ENCODE results near the gene PSMD5. TPM values are rescaled to one million over a fixed set of nuclear protein-coding genes. Genes with fewer than 3 reads are reported as not detected.

The PSMD5 gene
- total and polyA plus RNA-seq, 11 donors: 4.8 to 17.9 (median 13.4) TPM

- intact Hi-C loops (cut with DNase I): loop anchor here in 6 of 10 donors (1.0 to 5.0 kb wide), 4 partner anchors 49 to 144 kb away; partner anchors contain the start of gene PSMD5 (in 6 of the 6)
- H3K9me3 ChIP-seq: no peaks in the 10 kb centered on the region
- peak; percentile 94 to 96 (median 95) for DNase-seq
- TF ChIP-seq POLR2A (IDR thresholded peaks at IDR 0.05): peak in 1 of 2 donors; percentile 91
- TF ChIP-seq CTCF (IDR thresholded peaks at IDR 0.05): peak in 1 of 12 donors; percentile 6
- ATAC-seq: peak; percentile 100
- WGBS, 4 donors: 0 to 1% (median 0%) methylated on average over 39 to 72 of the region's 72 CpGs
- H3K27ac ChIP-seq: peak within 1 kb of the TSS; percentile 45 to 96 (median 90)
- H3K4me1 ChIP-seq: peaks cover 3 to 51% (median 26%) of the 10 kb centered on the region in 12 donors
- peaks cover 0 to 23% (median 10%) of the 10 kb centered on the region in 9 donors for H3K36me3 ChIP-seq
- no peaks in the 10 kb centered on the region for H3K27me3 ChIP-seq
- H3K4me3 ChIP-seq: peak within 1 kb of the TSS; percentile 64 to 97 (median 82)
These were observed 49.6 kb downstream of the PSMD5 start, which contains the start of gene FBXW2 for GRCh38 chr9:120792898-120793765. Gene FBXW2 (minus strand): TSS chr9:120793416. CDS start chr9:120788258, 5,158 bp downstream.

DNA sequence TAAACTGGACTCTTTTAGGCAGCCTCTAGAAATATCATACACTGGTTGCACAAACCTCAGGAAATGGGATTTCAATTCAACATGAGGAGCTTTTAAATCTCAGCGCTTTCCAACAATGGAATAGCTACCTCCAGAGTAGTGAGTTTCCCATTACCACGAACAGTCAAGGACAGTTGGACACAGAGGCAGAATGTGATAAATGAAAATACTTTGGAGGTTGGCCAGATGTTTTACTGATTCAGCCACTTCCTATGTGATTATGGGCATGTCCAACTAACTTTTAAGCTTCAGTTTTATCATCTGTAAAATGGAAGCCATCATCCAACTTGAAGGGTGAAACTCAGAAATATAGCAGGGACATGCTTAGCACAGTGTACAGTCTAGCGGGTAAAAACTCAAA is 51.6 kb downstream of the PSMD5 start:
- no peaks in the 10 kb centered on the region for H3K9me3 ChIP-seq
- 51 to 66% (median 59%) methylated on average over 3 of the region's 3 CpGs for WGBS, 4 donors
- intact Hi-C loops (cut with DNase I): loop anchor here in 4 of 10 donors (5.0 kb wide), 2 partner anchors 51 to 146 kb away; partner anchors contain the start of gene PSMD5 (in 3 of the 4)
- H3K27ac ChIP-seq: peak overlapping the region in 1 of 12 donors; percentile 91
- ATAC-seq: no peak
- H3K27me3 ChIP-seq: no peaks in the 10 kb centered on the region
- TF ChIP-seq POLR2A (IDR thresholded peaks at IDR 0.05) (no peak), CTCF (IDR thresholded peaks at IDR 0.05) (no peak)
- H3K4me1 ChIP-seq: peaks cover 3 to 62% (median 32%) of the 10 kb centered on the region in 12 donors
- H3K4me3 ChIP-seq: no peak overlapping the region
- no peak for DNase-seq
- peaks cover 0 to 43% (median 30%) of the 10 kb centered on the region in 9 donors for H3K36me3 ChIP-seq

- ATAC-seq (no peak), DNase-seq (no peak)
- Histone ChIP-seq H3K27me3 (no peaks in the 10 kb centered on the region), H3K4me3 (no peak overlapping the region), H3K36me3 (peaks cover 0 to 68% (median 49%) of the 10 kb centered on the region in 9 donors), H3K4me1 (peaks cover 3 to 70% (median 28%) of the 10 kb centered on the region in 12 donors), H3K9me3 (no peaks in the 10 kb centered on the region), H3K27ac (no peak overlapping the region)
- WGBS, 4 donors: 56 to 66% (median 63%) methylated on average over 4 of the region's 4 CpGs
- TF ChIP-seq POLR2A (IDR thresholded peaks at IDR 0.05) (no peak), CTCF (IDR thresholded peaks at IDR 0.05) (no peak)
- intact Hi-C loops (cut with DNase I): no loop called here
These were observed 54.8 kb downstream of the PSMD5 start for GRCh38 chr9:120787933-120788332.

DNA sequence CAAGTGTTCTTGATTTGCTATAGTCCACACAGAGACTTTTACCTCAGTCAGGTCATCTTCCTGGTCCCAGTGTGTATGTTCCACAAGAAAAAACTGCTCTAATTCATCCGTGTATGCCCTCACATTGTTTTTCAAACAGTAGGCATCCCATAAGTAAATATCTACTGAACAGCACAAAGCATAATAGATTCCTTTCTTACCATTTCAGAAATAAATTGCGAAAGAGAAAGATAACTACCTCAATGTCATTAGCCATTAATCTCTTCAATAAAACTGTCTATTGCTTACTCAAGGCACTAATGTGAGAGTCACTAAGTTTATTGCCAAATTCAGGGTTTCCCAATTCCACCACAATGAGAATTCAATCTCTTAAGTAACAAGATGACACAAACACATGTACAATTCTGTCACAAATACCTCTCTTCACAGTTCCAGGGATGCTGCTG is 59.1 kb downstream of the PSMD5 start:
- no peaks in the 10 kb centered on the region for H3K27me3 ChIP-seq
- 85 to 91% (median 86%) methylated on average over 2 of the region's 2 CpGs for WGBS, 4 donors
- no peak overlapping the region for H3K27ac ChIP-seq
- no peak overlapping the region for H3K4me3 ChIP-seq
- DNase-seq (no peak), ATAC-seq (no peak)
- H3K4me1 ChIP-seq: peaks cover 0 to 34% (median 8%) of the 10 kb centered on the region in 12 donors
- intact Hi-C loops (cut with DNase I): no loop called here
- H3K36me3 ChIP-seq: peaks cover 0 to 82% (median 53%) of the 10 kb centered on the region in 9 donors
- no peak for TF ChIP-seq POLR2A (IDR thresholded peaks at IDR 0.05)
- no peak for TF ChIP-seq CTCF (IDR thresholded peaks at IDR 0.05)
- no peaks in the 10 kb centered on the region for H3K9me3 ChIP-seq

Measured in heart left ventricle (tissue), 16 donors.